HTR-8/SVneo (cell line): Measurements from ENCODE around the gene TMEM147.

Source experiments
- DNase-seq: peaks from one replicate; pipeline ENCODE4 v3.0.0; 2011; ENCODE audit warnings: low spot score, mixed read lengths; ENCODE audit not compliant: insufficient read length
- FAIRE-seq: peaks from 2 replicates; lab custom pipeline; 2011; peaks lifted over from hg19 to GRCh38; lab: Jason Lieb, UNC

The TMEM147 gene

DNA sequence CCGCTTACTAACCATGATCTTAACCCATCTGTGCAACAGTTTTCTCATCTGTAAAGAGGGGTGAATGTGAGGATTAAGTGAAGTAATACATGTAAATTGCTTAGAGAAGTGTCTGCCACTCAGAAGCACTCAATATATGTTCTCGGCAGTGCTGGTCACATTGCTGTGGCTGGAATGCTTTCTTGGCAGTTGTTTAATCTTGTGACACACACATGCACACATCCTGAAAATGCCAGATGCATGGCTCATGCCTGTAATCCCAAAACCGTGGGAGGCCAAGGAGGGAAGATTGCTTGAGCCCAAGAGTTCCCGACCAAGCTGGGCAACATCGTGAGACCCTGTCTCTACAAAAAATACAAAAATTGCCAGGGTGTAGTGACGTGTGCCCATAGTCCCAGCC lies 27.1 kb upstream of the TMEM147 start:
- DNase-seq (peak; percentile 57), FAIRE-seq (peak; percentile 72)

DNA sequence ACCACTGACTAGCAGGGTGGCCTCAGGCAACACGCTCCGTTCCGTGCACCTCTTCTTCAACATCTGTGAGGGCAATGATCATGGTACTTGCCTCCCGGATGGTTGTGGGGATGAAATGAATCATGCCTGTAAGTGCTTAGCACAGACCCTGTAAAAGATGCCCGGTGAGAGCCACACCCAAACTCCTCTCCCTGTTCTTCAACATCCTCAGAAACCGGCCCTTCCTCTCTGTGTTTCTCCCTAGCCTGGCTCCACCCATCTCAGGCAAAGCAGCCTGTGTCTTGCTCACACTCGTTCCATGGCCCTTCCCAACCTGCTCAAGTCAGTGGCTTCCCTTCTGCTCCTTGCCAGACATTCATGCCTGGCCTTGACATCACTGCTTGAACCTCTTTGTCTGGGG lies 26.1 kb upstream of the TMEM147 start:
- DNase-seq (no peak), FAIRE-seq (peak; percentile 60)

DNA sequence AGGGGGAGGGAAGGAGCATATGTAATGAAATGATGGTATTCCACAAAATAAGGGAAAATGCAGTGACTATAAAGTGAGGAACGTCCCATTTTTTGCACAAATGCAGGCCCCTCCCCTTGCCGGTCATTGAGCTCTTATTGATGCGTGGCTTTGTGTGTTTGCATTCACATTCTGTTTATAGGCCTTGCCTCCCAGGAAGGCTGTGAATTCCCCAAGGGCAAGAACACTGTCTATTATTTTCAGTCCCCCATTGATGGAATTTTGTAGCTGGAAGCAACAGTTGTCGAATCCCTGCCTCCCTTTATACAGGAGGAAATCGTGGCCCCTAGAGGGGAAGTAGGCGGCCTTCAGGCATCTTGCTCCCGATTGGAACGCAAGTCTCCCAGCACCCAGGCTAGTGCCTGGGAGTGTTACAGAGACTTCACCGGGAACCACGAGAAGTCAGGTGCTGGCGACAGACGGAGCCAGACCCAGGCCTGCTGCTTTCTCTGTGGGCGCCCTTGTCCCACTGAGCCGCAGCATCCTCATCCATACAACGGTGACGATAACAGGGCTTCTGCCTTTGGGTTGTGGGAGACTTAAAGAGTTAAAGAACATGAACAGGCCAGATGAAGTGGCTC lies 24.2 kb upstream of the TMEM147 start:
- DNase-seq (no peak), FAIRE-seq (no peak)

DNA sequence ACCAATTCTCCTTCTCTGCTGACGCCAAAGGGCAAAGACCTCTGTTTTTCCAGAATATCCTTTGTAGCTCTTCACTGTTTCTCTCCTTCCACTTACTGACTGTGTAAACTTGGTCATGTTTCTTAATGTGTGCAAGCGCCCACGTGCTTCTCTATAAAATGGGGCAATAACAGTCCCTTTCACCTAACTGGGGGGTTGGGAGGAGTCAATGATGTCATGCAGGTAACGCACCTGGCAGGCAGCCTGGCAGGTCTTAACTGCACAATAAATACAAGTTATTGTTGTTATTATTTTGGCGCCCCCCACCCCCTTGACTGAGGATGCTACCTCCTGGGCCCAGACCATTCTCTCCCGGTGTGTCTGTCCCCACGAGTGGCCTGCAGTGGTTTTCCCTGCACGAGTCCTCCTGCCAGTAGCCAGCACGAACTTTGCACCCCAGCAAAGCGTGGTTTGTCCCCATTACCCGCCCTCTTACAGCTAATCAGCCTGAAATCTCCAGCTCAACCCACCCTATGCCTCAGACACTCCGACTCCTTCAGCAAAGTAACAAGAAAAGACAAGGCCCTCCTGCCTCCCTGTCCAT lies 22.6 kb upstream of the TMEM147 start:
- no peak for DNase-seq
- no peak for FAIRE-seq

DNA sequence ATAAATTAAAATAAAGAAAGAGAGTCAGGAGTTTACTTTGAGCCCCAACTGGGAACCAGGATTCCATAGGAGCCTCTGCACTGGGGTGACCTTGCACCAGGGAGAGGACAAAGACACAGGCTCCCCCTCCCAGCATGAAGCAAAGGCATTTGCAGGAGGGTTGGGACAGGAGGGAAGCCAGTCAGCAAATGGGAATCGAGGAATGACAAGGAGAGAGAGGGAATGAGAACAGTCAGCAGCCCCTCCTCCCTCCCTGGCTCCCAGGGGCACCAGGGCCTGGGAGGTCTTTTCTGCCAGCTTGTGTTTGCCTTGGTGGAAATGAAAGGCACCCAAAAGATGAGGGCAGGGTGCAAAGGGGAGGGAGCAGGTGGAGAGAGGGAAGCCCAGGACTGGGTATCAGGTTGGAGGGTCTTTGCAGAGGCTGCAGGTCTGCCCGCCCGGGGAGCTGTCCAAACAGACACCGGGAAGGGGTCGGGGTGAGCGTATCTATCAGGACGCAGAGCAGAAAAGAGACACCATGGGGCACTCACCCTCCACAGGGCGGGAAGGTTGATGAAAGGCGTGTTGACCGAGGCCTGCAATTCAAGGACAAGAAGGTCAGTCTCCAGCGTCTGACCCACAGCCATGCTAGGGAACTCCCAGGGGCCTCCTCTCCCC lies 21.1 kb upstream of the TMEM147 start:
- FAIRE-seq (no peak), DNase-seq (no peak)

DNA sequence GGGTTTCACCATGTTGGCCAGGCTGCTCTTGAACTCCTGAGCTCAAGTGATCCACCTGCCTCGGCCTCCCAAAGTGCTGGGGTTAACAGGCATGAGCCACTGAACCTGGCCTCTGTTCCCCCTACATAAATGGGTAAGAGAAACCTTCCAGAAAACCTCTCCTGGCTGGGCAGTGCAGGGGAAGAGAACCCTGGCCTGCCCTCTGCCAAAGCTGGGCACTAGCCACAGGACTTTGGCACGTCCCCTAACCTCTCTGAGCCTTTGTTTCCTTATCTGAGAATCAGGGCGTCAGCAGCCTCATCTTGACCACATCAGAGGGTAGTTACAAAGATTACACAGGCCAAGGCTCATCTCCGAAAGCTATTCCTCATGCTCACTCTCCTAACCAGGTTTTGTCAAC lies 19.6 kb upstream of the TMEM147 start:
- no peak for DNase-seq
- FAIRE-seq: no peak

DNA sequence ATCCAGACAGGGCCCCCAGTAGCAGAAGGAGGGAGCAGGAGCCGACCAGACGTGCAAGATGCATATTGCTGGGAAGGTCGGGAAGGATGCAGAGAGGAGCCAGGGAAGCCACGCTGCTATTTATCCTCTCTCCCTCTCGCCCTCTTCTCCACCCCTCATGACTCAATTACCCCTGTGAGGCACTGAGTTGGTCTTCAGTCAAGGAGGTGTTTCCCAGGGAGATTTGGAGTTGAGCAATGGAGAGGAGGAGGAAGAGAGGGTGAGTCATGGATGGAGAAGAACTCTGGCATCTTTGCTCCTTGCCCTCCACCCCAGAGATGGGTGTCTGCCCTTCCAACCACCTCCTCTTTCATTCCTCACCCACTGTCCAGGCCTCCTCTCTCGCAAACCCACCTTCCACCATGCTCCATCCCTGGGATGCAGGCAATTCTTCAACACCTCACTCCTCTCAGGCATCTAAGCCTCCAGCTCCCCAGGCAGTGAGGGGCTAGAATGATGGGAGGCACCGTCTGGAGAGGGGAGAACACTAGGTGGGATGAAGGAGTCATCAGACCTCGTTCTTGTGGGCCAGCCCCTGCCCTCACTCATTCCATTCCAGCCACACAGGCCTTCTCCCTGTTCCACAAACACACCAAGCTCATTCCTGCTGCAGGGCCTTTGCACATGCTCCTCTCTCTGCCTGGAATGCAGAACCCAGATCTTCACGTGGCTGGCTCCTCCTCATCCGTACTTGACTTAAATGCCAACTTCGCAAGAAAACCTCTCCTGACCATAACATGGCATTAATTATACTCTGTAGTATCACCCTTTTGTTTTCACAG lies 17.0 kb upstream of the TMEM147 start, which contains the start of gene SBSN:
Gene SBSN (minus strand): TSS at position 94 of the 821 bp plus-strand sequence. CDS start 30 bp downstream, at position 64.
- FAIRE-seq (no peak), DNase-seq (no peak)

DNA sequence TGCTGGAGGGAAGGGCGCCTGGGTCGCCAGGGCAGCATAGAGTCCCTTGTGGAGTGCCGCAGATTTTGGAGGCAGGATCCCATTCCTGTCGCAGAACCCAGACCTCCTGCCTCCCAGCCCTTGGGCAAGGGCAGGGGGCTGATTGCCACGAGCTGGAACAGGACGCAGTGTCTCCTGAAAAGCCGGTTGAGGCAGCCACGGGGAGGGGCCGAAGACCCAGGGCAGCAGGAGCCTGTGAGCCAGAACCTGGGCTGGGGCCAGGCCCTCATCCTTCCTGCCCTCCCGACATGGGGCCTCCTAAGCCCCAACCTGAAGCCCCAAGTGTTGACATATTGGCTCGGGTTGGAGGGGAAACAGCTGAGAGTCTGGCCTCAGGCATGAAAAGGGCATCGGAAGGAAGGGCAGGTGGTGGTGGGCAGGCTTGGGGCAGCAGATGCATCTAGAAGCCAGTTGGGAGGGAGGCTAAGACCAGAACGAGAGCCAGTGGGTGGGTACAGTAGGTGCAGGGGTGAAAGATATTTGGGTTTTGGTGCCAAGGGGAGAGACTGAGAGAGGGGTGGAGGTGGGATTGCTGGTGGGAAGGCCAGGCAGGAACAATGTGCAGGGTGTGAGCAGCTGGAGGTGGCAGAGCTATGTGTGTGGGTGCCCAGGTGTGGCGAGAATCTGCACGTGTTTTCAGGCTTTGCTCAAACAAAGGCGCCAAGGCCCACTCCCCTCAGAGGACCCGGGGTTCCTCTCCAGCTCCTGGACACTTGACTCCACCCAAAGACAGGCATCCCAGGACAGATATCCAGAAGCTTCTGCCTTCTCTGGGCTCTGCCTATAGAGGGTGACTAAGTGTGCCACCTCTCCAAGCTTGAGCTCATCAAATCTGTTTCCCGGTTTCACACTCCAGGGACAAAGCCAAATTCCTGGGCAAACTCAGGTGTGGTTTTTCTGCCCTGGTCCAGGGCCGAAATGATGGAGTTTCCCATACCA lies 15.9 kb upstream of the TMEM147 start:
- DNase-seq (no peak), FAIRE-seq (no peak)

DNA sequence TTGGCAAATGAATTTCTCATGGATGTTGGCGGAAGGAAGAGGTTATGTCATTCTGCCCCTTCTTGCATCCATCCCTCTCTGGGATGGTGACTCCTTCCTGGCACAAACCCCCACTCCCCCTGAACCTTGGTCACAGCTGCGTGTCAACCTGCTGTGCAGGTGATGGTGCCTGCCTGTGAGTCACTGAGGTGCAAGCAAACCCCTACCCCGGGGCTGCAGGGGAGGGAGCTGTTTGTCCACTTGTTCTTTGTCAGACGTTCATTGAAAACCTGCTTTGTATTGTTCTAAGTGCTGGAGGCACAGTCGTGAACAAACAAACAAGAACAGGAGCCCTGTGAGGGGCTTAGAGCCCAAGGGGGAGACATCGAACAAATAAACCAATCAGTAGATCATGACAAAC lies 14.1 kb upstream of the TMEM147 start:
- DNase-seq (no peak), FAIRE-seq (no peak)

DNA sequence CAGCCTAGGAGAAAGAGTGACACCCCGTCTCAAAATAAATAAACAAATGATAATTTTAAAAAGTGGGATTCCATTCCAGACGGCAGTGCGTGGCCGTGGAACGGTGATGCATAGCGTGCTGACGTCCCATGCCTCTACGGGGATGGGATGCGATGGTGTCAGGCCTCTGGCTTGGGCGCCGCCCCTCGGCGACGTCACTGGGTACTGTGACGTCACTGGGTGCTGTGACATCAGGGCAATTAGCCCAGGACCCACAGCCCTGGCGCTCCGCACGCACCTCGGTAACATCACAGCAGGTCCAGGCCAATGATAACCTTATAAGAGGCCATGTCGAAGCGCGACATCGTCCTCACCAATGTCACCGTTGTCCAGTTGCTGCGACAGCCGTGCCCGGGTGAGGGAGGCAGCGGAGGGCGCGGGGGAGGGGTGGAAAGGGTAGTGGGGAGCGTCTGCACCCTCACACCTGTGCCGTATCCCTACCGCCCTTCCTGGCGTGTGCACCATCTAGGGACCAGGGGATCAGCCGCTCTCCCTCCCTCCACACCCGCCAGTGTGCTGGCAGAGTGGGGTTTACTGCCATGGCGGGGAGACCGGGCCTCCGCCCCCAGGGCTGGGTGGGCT lies 12.1 kb upstream of the TMEM147 start, which contains the start of gene GAPDHS:
Gene GAPDHS (plus strand): TSS at position 256 of the 621 bp plus-strand sequence. CDS start 72 bp downstream, at position 328.
- DNase-seq (no peak), FAIRE-seq (no peak)

DNA sequence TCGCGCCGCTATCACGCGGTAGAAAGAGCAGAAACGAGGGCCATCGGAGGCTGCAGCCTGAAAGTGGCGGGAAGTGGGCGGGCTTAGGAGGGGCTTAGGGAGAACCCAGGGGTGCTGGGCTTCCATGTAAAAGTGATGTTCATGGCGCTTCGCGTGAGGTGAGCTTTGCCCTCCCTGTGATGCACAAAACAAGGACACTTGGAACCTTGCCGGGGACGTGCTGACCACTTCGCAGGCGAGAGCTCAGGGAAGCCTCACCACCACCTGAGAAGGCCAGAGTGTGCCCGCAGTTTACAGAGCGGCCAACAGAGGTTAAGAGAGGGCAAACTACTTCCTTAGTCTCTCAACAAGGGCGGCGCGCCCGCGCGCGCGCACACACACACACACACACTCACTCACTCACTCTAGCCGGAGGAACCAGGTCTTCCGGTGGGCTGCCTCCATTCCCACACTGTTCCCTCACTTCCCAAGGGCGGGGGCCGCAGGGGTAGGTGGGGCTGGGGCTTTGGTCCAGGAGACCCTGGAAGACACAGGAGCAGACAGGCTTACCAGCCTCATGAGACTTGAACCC lies 11.5 kb upstream of the TMEM147 start:
- FAIRE-seq: no peak
- no peak for DNase-seq

DNA sequence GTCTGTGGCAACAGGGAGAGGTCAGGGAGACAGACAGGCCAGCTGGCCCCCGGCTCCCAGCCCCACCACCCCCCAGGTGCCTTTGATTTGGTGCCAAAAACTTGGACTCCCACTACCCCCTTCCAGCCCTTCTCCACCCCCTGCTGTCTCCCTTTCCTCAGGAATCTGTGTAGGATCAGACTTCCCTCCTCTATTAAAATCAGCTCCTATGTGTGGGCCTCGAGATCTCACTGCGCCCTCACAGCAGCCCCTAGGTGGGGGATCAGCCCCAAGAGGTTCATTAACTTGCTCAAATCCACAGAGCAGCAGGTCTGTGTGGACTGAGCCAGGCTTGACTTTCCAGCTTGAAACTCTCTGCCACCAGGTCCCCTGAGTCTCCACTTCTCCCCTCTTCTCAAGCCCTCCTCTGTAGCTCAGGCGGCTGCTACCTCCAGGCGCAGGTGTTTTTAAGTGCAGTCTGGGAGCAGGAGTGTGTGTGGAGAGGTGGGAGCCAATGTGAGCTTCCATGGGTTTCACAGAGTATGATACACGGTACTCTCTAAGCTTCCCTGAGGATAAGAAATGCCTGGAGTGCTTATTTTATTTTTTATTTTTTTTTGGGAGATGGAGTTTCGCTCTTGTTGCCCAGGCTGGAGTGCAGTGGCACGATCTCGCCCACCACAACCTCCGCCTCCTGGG lies 10.5 kb upstream of the TMEM147 start:
- FAIRE-seq (no peak), DNase-seq (no peak)

DNA sequence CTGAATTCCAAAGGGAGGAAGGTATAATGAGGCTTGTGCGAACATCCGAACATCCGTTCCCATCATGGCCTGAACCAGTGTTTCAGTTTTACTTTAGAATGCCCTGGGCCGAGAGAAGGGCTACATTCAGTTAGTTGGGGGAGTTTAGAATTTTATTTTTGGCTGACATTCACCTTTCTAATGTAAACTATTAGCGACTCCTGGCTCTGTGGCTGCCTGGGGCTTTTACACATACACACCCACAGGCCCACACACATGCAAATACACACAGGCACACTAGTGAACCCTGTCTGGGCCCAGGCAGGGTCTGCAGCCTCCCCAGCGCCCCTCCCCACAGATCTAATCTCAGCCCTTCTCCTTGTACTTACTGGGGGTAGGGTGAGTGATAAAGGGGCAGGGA lies 6.1 kb upstream of the TMEM147 start:
- DNase-seq (no peak), FAIRE-seq (no peak)

DNA sequence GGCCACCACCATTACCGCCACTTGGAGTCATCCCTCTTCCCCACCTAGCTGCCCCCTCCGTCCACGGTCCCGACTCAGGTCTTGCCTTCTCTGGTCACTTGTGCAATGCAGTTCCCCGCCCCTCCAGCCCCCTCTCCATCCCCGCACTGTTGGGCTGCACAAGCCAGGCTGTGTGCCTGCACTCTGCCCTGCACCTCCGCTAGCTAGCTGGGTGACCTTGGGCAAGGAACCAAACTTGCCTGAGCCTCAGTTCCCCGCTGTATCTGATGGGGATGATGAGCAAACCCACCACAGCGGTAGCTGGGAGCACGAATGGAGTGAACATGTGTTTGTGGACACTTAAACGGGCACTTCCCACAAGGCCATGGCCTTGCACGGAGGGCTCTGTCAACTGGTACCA lies 5.6 kb upstream of the TMEM147 start:
- FAIRE-seq (no peak), DNase-seq (no peak)

DNA sequence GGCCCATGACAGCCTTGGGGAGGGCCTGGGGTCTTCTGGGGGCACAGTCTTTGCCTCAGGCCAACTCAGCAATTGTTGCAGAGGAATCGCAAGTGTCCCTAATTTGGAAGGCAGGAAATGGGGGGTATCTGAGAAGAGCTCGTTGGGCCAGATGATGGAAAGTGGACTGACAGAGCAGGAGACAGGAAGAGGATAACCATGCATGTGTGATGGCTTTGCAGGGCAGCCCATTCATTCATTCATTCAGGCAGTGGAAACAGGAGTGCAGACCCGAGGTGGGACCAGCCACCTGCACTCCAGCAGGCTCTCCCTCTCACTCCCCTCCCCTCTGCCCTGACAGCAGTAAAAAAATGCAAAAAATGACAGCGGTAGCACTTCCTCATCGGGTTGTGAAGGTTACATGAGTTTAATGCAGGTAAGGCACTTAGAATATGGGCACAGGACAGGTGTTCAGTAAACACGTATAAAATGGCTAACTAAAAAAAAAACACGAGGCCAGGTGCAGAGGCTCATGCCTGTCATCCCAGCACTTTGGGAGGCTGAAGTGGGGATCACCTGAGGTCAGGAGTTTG lies 5.0 kb upstream of the TMEM147 start:
- DNase-seq (no peak), FAIRE-seq (peak; percentile 9)

DNA sequence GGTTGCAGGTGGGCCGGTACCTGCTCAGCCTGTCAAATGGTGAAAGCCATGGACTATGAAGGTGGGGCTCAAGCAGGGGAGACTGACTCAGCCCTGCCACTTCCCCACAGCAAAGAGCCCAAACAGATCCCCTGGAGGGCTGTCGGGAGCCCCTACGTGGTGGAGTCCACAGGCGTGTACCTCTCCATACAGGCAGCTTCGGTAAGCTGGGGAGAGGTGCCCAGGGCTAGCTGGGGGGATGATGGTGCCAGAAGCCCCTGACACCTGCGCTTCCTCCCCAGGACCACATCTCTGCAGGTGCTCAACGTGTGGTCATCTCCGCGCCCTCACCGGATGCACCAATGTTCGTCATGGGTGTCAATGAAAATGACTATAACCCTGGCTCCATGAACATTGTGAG lies 3.2 kb upstream of the TMEM147 start:
- no peak for FAIRE-seq
- no peak for DNase-seq

DNA sequence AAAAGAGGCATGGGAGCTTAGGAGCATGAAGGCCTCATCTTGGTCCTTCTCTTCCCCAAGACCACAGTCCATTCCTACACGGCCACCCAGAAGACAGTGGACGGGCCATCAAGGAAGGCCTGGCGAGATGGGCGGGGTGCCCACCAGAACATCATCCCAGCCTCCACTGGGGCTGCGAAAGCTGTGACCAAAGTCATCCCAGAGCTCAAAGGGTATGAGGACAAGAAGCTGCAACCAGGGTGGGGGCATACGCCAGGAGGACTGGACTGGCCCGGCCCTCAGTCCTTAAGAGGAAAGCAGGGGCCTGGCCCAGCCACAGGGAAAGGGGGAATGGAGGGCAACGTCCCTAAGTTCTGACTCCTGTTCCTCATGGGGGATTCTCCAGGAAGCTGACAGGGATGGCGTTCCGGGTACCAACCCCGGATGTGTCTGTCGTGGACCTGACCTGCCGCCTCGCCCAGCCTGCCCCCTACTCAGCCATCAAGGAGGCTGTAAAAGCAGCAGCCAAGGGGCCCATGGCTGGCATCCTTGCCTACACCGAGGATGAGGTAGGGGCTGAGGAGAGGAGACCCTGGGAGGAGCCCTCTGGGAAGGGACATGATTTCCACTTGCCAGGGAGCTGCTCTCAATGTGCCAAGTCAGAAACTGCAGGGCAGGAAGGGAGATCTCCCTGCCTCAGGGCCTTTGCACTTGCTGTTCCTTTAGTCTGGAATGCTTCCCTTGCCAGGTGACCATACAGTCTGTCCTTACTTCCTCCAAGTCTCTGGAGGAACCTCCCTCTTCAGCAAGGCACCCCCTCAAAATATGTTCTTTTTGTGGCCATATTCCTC lies 1.9 kb upstream of the TMEM147 start:
- DNase-seq (no peak), FAIRE-seq (no peak)
